NCI-H1436 (cell line): ENCODE results near the gene EPS15.
"Not testable (repeated sequence)": the region's sequence is repeated elsewhere in the genome, so short reads cannot be mapped to it uniquely, and the experiment has no call there.

Experiments
- DNase-seq: peaks from one replicate; lab custom pipeline; 2025; lab: John Stamatoyannopoulos, UW

Gene EPS15

GRCh38 chr1:51542158-51542953 lies 23.3 kb upstream of the EPS15 start:
- no peak for DNase-seq

GRCh38 chr1:51541313-51542050 lies 22.4 kb upstream of the EPS15 start:
- DNase-seq, result no peak

- DNase-seq, result no peak
These were observed 18.5 kb upstream of the EPS15 start for GRCh38 chr1:51537568-51537967.

GRCh38 chr1:51535006-51535592 lies 16.0 kb upstream of the EPS15 start:
- DNase-seq, result peak; percentile 18

GRCh38 chr1:51534447-51534846 lies 15.4 kb upstream of the EPS15 start:
- DNase-seq, result no peak

GRCh38 chr1:51532853-51533252 lies 13.8 kb upstream of the EPS15 start:
- no peak for DNase-seq

GRCh38 chr1:51530447-51530846 lies 11.4 kb upstream of the EPS15 start:
- not testable (repeated sequence) for DNase-seq

GRCh38 chr1:51527144-51527543 lies 8.1 kb upstream of the EPS15 start:
- DNase-seq, result no peak

GRCh38 chr1:51526248-51526647 lies 7.2 kb upstream of the EPS15 start:
- DNase-seq, result no peak

- no peak for DNase-seq
These were observed 6.2 kb upstream of the EPS15 start for GRCh38 chr1:51525295-51525694.

- DNase-seq, result no peak
These were observed 5.8 kb upstream of the EPS15 start for GRCh38 chr1:51524817-51525216.

- DNase-seq, result no peak
These were observed 4.9 kb upstream of the EPS15 start for GRCh38 chr1:51523931-51524330.

- DNase-seq, result no peak
These were observed 1.7 kb upstream of the EPS15 start for GRCh38 chr1:51520700-51521248.

- DNase-seq, result no peak
These were observed 1.0 kb upstream of the EPS15 start for GRCh38 chr1:51519865-51520699.

GRCh38 chr1:51518586-51519047 lies 449 bp downstream of the EPS15 start:
- no peak for DNase-seq

- DNase-seq, result no peak
These were observed 957 bp downstream of the EPS15 start for GRCh38 chr1:51518033-51518585.

GRCh38 chr1:51517361-51518032 lies 1.6 kb downstream of the EPS15 start:
- DNase-seq, result no peak

- no peak for DNase-seq
These were observed 2.4 kb downstream of the EPS15 start for GRCh38 chr1:51516649-51517158.

- no peak for DNase-seq
These were observed 3.0 kb downstream of the EPS15 start for GRCh38 chr1:51515982-51516648.
